ENCODE measurements around the gene ATF3.

GRCh38 chr1:212611000-212611948 is 2.7 kb downstream of the ATF3 start:
- no peak for TF ChIP-seq CTCF (IDR thresholded peaks at IDR 0.05; ENCODE audit: low read length)
- TF ChIP-seq EZH2 (IDR thresholded peaks at IDR 0.05; ENCODE audit: borderline replicate concordance, low read length) = no peak

Measured in OCI-LY1 (cell line).